Osteoblast (primary cell): ENCODE data around the gene ALKBH5. TPM values are rescaled to one million over a fixed set of nuclear protein-coding genes. Genes with fewer than 3 reads are reported as not detected.
A peak's percentile ranks its signal among the peaks of the same experiment; 100 is the strongest.

Source experiments
- DNase-seq: peaks from one replicate; pipeline ENCODE4 v3.0.0; 2011; ENCODE audit warnings: low spot score, mixed read lengths; ENCODE audit not compliant: insufficient read length; ENCODE audit errors: missing footprints
- H2AFZ ChIP-seq: 2 replicates; pipeline ENCODE4 v1.6.0; 2011; ENCODE audit warnings: mild to moderate bottlenecking, low read length
- H3K27ac ChIP-seq: 2 replicates; pipeline ENCODE4 v1.5.1; 2011; ENCODE audit warnings: mild to moderate bottlenecking, low read depth, low read length, moderate library complexity
- H3K27me3 ChIP-seq: 2 replicates; pipeline ENCODE4 v1.6.0; 2012; ENCODE audit warnings: mild to moderate bottlenecking, control low read depth, inconsistent platforms, low read length, moderate library complexity; ENCODE audit not compliant: insufficient read depth
- H3K36me3 ChIP-seq: 2 replicates; pipeline ENCODE4 v1.5.1; 2011; ENCODE audit warnings: mild to moderate bottlenecking, low read length, control low read depth, moderate library complexity; ENCODE audit not compliant: insufficient read depth
- H3K4me1 ChIP-seq: 2 replicates; pipeline ENCODE4 v1.5.1; 2011; ENCODE audit warnings: mild to moderate bottlenecking, low read length, control low read depth, moderate library complexity; ENCODE audit not compliant: insufficient read depth
- H3K4me2 ChIP-seq: 2 replicates; pipeline ENCODE4 v1.6.0; 2011; ENCODE audit warnings: mild to moderate bottlenecking, low read length; ENCODE audit not compliant: insufficient read depth
- H3K4me3 ChIP-seq: fragments of 200-600 bp; sonication (generic); 3 replicates; pipeline ENCODE4 v1.5.1; 2012; ENCODE audit warnings: mild to moderate bottlenecking, low read length, inconsistent platforms; ENCODE audit not compliant: insufficient read depth
- H3K79me2 ChIP-seq: 2 replicates; pipeline ENCODE4 v1.6.0; 2012; ENCODE audit warnings: mild to moderate bottlenecking, low read length, control low read depth, inconsistent platforms; ENCODE audit not compliant: insufficient read depth
- H3K9me3 ChIP-seq: 2 replicates; pipeline ENCODE4 v1.5.1; 2011; ENCODE audit warnings: low read depth, low read length, control low read depth
- H4K20me1 ChIP-seq: 2 replicates; pipeline ENCODE4 v1.6.0; 2012; ENCODE audit warnings: mild to moderate bottlenecking, low read length, control low read depth; ENCODE audit not compliant: insufficient read depth
- CTCF ChIP-seq: IDR thresholded peaks from 2 replicates; pipeline ENCODE4 v1.5.1; 2011; ENCODE audit warnings: mild to moderate bottlenecking, low read depth, low read length, moderate library complexity; ENCODE audit errors: extremely low read depth
- total RNA-seq: library from RNA; depleted of rRNA; stranded (reverse); fragments of >200 nt; gene quantifications from 2 replicates; pipeline ENCODE4 v1.2.3, GENCODE V29; 2012

The ALKBH5 gene
- total RNA-seq, 1 donor, result 125 TPM

GRCh38 chr17:18187821-18188761 lies 4.5 kb downstream of the ALKBH5 start:
- peaks cover 60% of the 10 kb centered on the region for H3K4me1 ChIP-seq

GRCh38 chr17:18190628-18191235 lies 7.1 kb downstream of the ALKBH5 start:
- DNase-seq, result no peak
- no peak for TF ChIP-seq CTCF
- Histone ChIP-seq H3K4me3 (peak overlapping the region; percentile 1), H3K79me2 (peaks cover 95% of the 10 kb centered on the region), H4K20me1 (peaks cover 91% of the 10 kb centered on the region), H3K36me3 (peaks cover 25% of the 10 kb centered on the region), H2AFZ (no peak overlapping the region), H3K27me3 (no peaks in the 10 kb centered on the region), H3K9me3 (no peaks in the 10 kb centered on the region), H3K4me1 (peaks cover 53% of the 10 kb centered on the region), H3K27ac (no peak overlapping the region), H3K4me2 (peak overlapping the region; percentile 27)

More at GRCh38 chr17:18187821-18188761, 4.5 kb downstream of the ALKBH5 start:
- DNase-seq, result peak; percentile 94
- Histone ChIP-seq H3K4me2 (peak overlapping the region; percentile 99), H2AFZ (no peak overlapping the region), H3K27ac (peak overlapping the region; percentile 87), H4K20me1 (peaks cover 87% of the 10 kb centered on the region), H3K36me3 (peaks cover 13% of the 10 kb centered on the region), H3K79me2 (peaks cover 94% of the 10 kb centered on the region), H3K27me3 (no peaks in the 10 kb centered on the region), H3K9me3 (no peaks in the 10 kb centered on the region), H3K4me3 (peak overlapping the region; percentile 91)
- TF ChIP-seq CTCF, result no peak

GRCh38 chr17:18191236-18191667 lies 7.6 kb downstream of the ALKBH5 start:
- Histone ChIP-seq H4K20me1 (peaks cover 89% of the 10 kb centered on the region), H3K4me1 (peaks cover 48% of the 10 kb centered on the region), H3K4me3 (peak overlapping the region; percentile 1), H2AFZ (no peak overlapping the region), H3K9me3 (no peaks in the 10 kb centered on the region), H3K4me2 (peak overlapping the region; percentile 27), H3K27me3 (no peaks in the 10 kb centered on the region), H3K36me3 (peaks cover 30% of the 10 kb centered on the region), H3K27ac (no peak overlapping the region), H3K79me2 (peaks cover 95% of the 10 kb centered on the region)
- no peak for TF ChIP-seq CTCF
- DNase-seq, result no peak

GRCh38 chr17:18191967-18192366 lies 8.3 kb downstream of the ALKBH5 start:
- H4K20me1 ChIP-seq, result peaks cover 88% of the 10 kb centered on the region
- H3K4me3 ChIP-seq, result no peak overlapping the region
- H3K4me1 ChIP-seq, result peaks cover 42% of the 10 kb centered on the region
- peak; percentile 91 for DNase-seq
- no peaks in the 10 kb centered on the region for H3K27me3 ChIP-seq
- peaks cover 36% of the 10 kb centered on the region for H3K36me3 ChIP-seq
- H2AFZ ChIP-seq, result no peak overlapping the region
- H3K79me2 ChIP-seq, result peaks cover 94% of the 10 kb centered on the region
- H3K9me3 ChIP-seq, result no peaks in the 10 kb centered on the region
- no peak overlapping the region for H3K4me2 ChIP-seq
- TF ChIP-seq CTCF, result peak; percentile 42
- no peak overlapping the region for H3K27ac ChIP-seq
